Measurements from ENCODE around the gene HYAL1.

Gene HYAL1

DNA sequence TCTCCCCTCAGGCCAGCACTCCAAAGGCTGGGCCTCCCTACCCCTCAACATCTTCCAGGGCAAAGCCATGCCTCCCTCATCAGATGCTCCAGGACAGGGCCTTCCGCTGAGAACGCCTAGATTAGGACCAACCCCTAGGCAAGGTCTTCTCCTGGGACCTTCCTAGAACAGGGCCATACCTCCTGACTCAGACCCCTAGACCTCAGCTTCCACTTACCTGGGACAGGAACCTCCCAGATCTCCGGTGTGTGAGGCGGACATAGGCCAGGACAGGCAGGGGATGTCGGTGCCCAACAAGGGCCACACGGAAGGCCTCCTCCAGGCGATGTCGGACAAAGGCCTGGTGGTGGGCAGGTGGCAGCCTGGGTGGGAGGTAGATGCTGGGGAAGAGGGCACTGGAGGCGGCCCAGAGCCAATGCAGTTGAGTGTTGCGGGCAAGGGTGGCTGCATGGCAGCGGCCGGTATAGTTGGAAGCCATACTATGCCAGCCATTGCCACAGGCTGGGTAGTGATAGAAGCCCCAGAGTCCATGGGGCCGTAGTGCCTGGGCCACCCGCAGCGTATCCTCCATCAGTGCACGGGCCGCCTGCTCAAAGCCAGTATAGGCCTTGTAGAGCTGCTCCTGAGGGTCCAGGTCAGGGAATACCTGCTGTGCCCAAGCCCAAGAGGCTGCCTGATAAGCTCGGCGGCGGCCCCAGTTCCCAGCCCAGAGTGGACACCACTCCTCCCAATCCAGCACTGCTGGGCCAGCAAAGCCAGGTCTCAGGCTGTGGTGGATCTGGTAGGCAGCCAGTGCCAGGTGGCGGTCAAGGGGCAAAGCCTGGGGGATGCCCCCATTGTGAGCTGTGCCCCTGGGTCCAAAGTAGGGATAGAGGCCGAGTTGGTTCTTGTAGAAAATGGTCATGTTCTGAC lies 8.6 kb downstream of the HYAL1 start:
- Histone ChIP-seq H3K27me3 (replicated peaks) (no peaks in the 10 kb centered on the region), H3K36me3 (replicated peaks) (peaks cover 6% of the 10 kb centered on the region), H3K4me3 (ENCODE audit: low read depth, low read length) (no peak overlapping the region), H3K27ac (no peak overlapping the region)
- in situ Hi-C loops (cut with HindIII; ENCODE audit: low pct_ligation_motif_present, low sequenced_read_pairs), result no loop called here
- DNase-seq, result no peak
- TF ChIP-seq, protein P1, sequence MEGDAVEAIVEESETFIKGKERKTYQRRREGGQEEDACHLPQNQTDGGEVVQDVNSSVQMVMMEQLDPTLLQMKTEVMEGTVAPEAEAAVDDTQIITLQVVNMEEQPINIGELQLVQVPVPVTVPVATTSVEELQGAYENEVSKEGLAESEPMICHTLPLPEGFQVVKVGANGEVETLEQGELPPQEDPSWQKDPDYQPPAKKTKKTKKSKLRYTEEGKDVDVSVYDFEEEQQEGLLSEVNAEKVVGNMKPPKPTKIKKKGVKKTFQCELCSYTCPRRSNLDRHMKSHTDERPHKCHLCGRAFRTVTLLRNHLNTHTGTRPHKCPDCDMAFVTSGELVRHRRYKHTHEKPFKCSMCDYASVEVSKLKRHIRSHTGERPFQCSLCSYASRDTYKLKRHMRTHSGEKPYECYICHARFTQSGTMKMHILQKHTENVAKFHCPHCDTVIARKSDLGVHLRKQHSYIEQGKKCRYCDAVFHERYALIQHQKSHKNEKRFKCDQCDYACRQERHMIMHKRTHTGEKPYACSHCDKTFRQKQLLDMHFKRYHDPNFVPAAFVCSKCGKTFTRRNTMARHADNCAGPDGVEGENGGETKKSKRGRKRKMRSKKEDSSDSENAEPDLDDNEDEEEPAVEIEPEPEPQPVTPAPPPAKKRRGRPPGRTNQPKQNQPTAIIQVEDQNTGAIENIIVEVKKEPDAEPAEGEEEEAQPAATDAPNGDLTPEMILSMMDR (IDR thresholded peaks at IDR 0.05; ENCODE audit: low read depth, low read length, missing control alignments), result no peak

DNA sequence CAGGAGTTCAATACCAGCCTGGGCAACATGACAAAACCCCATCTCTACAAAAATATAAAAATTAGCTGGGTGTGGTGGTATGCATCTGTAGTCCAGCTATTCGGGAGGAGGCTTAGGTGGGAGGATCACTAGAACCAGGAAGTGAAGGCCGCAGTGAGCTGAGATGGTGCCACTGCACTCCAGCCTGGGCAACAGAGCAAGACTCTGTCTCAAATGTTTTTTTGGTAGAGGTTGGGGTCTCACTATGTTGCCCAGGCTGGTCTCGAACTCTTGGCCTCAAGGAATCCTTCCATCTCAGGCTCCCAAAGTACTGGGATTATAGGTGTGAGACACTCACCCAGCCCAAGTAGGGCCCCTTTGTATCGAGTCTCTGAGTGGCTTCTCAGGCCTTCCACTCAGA lies 9.3 kb downstream of the HYAL1 start:
- Histone ChIP-seq H3K36me3 (replicated peaks) (peaks cover 11% of the 10 kb centered on the region), H3K4me3 (ENCODE audit: low read depth, low read length) (no peak overlapping the region), H3K27me3 (replicated peaks) (no peaks in the 10 kb centered on the region), H3K27ac (no peak overlapping the region)
- no peak for DNase-seq
- TF ChIP-seq, protein P1 (IDR thresholded peaks at IDR 0.05; ENCODE audit: low read depth, low read length, missing control alignments), result no peak
- in situ Hi-C loops (cut with HindIII; ENCODE audit: low pct_ligation_motif_present, low sequenced_read_pairs), result no loop called here

DNA sequence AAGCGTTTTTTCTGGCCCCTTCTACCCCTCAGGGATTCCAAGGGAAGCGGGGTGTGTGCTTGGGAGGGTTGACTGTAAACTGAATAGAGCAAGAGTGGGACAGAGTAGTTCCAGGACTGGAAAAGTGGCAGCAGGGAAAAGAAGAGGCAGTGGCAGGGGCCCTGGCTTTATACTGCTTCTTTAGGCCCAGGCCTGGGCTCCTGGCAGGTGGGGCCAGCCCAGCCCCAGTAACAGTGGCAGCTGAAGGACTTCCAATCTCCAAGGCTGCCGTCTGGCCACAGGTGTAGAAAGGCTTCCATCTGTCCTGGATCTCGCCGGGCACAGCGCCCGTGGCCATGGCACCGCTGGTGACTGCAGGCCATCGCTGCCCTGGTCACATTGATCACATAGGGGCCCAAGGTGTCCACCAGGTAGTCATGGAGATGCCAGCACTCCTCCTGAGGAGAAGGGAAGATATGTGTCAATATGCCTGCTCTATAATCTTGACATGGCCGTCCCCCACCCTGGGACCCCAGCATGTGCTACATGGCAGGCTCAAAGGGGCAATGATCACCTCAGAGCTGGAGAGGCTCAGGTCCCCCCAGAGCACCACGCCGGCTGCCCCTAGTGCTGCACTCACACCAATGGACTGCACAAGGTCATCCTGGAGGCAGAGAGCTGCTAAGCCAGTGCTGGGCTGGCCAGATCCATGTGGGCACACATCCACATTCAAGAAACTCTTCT lies 10.1 kb downstream of the HYAL1 start:
- Histone ChIP-seq H3K27ac (no peak overlapping the region), H3K36me3 (replicated peaks) (peaks cover 18% of the 10 kb centered on the region), H3K4me3 (ENCODE audit: low read depth, low read length) (no peak overlapping the region), H3K27me3 (replicated peaks) (no peaks in the 10 kb centered on the region)
- DNase-seq, result no peak
- TF ChIP-seq, protein P1 (IDR thresholded peaks at IDR 0.05; ENCODE audit: low read depth, low read length, missing control alignments), result no peak
- in situ Hi-C loops (cut with HindIII; ENCODE audit: low pct_ligation_motif_present, low sequenced_read_pairs), result no loop called here

DNA sequence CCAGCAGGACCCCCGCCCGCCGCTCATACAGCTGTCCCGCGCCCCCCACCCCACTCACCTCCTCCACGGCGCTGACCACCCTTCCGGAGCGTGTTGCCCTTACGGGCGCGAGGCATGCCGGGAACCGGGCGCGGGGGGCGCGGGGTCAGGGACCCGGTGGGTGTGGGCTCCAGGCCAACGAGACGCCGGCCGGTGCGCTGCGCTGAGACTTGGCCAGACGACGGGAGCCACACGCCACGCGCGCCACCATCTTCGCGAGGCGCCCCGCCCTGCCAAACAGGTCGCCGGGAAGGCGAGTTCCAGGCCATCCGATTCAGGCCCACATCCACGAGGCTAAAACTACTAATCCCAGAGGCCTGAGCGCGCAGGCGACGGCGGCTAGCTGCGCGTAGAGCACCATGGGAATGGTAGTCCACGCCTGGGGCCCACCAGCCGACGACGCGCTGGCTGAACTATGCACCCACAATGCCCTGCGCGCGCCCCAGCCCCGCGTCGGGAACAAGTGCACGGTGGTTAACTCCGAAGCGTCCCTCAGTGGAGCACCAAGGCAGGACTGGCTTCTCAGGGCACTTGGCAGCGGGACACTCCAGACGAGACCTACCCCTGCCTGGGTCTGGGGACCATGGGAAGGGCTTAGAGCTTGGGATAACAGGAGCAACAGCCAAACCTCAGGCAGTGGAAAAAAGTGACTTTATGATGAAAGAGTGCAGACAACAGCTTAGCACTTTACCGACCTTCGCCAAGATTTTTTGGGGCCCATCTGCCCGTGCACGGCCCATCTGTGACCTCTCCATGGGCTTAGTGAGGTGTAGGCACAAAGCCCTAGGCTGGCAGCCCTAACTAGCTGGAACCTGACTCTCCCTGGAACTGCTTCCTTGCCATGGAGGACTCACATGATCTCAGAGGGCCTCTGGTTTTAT lies 11.0 kb downstream of the HYAL1 start, which contains the start of gene IFRD2:
Gene IFRD2, minus strand, starts transcription at position 271 of the 920 bp plus-strand sequence. Its CDS starts 155 bp downstream, at position 116.
- in situ Hi-C loops (cut with HindIII; ENCODE audit: low pct_ligation_motif_present, low sequenced_read_pairs), result no loop called here
- Histone ChIP-seq H3K27me3 (replicated peaks) (no peaks in the 10 kb centered on the region), H3K4me3 (ENCODE audit: low read depth, low read length) (peak within 1 kb of the TSS; percentile 89), H3K36me3 (replicated peaks) (peaks cover 25% of the 10 kb centered on the region), H3K27ac (peak within 1 kb of the TSS; percentile 54)
- TF ChIP-seq, protein P1 (IDR thresholded peaks at IDR 0.05; ENCODE audit: low read depth, low read length, missing control alignments), result peak; percentile 11
- peak; percentile 98 for DNase-seq

DNA sequence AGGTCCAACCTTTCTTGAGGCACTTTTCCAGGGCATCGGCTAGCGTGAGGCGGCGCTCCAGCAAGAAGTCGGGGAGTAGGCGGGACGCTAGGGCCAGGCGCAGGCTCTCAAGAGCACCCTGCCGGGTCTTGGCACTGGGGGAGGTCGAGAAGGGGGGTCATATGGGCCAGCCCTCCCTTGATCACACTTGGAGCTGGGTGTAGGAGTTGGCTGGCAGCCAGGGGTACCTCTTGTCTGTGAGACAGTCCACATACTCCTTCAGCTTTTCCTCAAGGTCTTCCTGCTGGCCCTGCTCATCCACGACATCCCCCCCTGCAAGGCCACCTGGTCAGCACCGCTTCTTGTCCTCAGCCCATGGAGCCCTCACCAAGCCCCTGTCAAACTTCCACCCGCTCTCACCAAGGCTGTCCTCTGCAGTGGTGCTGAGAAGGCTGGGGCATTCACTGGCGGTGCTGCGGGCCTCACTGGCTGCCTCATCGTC lies 13.2 kb downstream of the HYAL1 start:
- no peak for DNase-seq
- peaks cover 25% of the 10 kb centered on the region for H3K36me3 ChIP-seq (replicated peaks)
- H3K27me3 ChIP-seq (replicated peaks), result no peaks in the 10 kb centered on the region
- no peak overlapping the region for H3K4me3 ChIP-seq (ENCODE audit: low read depth, low read length)
- no peak overlapping the region for H3K27ac ChIP-seq
- TF ChIP-seq, protein P1 (IDR thresholded peaks at IDR 0.05; ENCODE audit: low read depth, low read length, missing control alignments), result no peak
- in situ Hi-C loops (cut with HindIII; ENCODE audit: low pct_ligation_motif_present, low sequenced_read_pairs), result no loop called here

Measured in brain microvascular endothelial cell (primary cell).